Myocyte (in vitro differentiated cells): ENCODE results near the gene KDR. TPM values are rescaled to one million over a fixed set of nuclear protein-coding genes. Genes with fewer than 3 reads are reported as not detected.

ENCODE experiments used
- DNase-seq: peaks from one replicate; pipeline ENCODE4 v3.0.0-alpha.2; 2012; ENCODE audit warnings: low read depth
- total RNA-seq: library from RNA; depleted of rRNA; stranded (reverse); fragments of >200 nt; gene quantifications from 2 replicates; pipeline ENCODE4 v1.2.3, GENCODE V29; 2014

The KDR gene
- total RNA-seq, 1 donor from 2014 or later = 0.51 TPM

DNA sequence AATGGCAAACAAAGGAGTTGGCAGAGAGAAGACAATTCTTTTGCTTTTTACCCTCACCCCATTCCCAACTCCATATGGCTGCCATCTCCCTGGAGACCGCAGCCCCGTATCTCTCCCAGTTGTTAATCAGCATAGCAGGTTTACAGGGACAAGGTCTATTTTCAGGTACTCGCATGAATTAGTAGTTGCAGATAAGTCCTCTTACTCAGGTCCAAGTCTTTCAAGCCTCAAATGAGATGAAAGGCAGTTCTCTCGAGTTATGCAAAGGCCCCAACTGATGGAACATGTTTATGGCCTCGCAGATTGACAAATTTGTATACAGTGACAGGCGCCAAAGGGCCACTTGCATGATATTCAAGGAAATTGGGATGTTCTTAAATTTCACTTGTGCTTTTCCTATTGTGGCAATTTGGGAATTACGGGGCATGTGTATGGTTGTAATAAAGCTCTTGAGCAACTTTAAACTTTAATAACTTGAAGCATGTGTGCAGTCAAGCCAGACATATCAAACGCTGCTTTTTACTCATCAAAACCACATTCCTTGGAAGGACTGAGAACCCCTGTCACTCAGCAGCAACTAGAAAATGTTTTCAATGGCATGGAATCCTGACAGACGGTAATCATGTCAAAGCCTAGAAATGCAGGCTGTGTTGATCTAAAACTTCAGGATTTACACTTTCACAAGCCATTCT lies 45.1 kb downstream of the KDR start:
- no peak for DNase-seq

DNA sequence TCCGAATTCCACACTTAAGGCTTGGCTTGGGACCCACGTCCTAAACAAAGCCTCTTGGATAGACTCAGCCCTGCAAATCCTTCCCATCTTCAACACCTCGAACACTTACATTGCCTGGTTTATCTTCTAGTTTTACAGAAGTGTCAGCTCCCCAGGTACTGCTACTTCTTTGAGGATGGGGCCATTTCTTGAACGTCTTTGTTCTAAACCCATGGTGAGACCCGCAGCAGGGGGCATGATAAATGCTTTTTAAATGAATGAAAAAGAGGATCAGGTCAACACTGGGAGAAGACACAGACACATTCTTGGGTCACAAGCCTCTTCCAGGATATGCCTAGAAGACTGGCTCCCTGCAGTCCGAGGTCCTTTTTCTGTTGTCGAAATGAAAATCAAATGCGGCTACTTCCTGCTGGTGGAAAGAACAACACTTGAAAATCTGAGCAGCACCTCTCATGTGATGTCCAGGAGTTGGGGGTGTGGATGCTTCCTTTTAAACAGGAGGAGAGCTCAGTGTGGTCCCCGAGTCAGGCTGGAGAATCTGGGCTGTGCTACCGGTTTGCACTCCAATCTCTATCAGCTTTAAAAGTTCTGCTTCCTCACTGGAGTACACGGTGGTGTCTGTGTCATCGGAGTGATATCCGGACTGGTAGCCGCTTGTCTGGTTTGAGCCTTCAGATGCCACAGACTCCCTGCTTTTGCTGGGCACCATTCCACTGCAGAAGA lies 45.8 kb downstream of the KDR start:
- DNase-seq = no peak

DNA sequence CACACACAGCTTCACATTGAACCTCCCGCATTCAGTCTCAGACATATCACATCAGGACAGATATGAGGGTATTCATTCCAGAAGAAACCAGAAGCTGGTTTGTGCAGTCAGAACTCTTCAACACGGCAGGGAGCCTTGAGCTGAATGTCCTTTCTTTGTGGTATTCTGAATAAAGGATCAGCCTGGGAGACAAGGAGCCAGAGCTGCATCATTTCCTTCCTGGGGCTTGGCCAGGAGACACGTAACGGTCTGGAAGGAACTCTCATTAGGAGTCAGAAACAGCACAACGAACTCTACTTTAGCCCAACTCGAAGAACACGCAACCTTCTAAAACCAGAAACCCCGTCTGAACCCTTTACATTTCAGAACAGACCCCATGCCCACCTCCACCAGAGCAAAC lies 46.4 kb downstream of the KDR start:
- DNase-seq = no peak

DNA sequence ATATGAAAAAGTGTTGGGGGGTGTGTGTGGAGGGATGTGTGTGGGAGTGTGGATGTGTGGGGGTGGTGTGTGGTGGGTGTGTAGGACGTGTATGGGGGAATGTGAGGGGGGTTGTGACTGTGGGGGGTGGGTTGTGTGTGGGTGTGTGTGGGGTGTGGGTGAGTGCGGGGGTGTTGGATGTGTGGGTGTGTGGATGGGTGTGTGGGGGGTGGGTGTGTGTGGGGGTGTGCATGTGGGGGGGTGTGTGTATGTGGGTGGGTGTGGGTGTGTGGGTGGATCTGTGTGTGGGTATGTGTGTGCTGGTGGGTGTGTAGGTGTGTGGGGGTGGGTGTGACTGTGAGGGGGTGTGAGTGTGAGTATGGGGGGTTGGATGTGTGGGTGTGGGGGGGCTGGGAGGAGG lies 47.8 kb downstream of the KDR start:
- DNase-seq = no peak

DNA sequence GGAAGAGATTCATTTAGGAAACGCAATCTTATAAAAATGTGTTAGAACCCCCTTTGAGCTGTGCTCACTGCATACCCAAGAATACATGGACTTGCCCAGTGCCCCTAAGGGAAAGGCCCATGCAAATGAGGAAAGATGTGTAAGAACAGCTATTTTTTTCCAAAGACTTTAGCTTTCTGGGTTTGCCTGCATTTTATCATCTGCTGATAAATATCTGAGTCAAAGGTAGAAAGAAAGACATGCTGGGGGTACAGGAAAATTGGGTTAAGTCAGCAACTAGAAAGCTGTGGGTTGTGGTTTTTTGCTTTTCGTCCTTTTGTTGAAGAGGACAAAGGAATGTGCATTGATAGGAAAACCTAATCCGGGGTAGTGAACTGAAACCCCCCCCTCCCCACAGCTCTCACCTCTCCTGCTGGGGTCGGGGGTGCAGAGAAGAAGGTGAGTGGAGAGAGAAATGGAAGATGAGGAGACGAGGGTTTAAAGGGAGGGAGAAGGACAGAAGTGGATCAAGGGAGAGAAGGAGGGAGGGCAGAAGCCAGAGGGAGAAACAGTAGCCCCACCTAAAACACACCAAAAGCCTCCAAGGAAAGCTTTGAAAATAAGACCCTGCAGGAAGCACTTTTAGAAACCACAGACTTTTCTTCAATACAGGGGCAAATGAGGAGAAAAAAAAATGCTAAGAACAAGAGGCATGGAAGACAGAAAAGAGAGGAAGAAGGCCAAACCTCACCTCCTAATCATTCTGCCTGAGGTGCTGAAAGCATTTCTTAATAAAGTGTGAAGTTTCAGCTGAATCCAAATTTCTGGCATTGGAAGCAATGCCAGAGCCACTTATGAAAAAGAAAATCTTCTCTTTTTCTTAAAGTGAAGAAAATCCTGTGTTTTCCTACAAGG lies 49.3 kb downstream of the KDR start:
- no peak for DNase-seq

DNA sequence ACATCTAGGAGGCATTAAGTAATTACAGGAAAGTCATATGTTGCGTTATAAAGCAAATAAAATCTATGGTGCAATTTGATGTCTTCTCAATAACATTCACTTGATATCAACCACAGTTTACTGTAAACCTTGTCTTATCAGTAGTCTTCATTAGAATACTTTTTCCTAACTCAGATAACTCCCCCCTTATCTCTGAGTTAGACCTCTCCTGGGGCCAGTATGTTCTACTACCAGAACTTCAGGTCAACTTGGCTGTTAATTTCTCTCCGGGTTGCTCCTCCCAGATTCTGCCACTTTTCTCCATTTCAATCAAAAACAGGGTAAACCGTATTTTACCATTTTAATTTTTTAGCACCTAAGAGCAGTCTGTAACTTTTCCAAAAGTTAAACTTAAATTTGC lies 50.0 kb downstream of the KDR start:
- no peak for DNase-seq

DNA sequence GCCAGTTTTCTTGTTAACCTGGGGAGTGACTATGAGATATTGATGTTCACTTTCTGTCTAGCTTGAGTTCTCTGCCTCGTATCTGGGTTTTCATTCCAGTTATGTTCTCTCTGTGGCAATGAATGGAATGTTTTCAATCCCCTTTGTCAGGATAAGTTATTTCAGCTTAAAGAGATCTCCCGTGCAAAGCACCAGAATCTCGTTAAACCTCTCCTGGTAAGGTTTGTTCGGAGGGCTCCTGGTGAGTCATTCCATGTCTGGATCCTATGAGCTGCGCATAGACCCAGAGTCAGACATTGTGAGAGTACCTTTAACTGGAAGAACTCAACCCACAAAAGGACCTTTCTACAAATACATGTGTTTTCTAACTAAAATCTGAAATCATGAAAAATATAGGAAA lies 51.0 kb downstream of the KDR start:
- DNase-seq = no peak

DNA sequence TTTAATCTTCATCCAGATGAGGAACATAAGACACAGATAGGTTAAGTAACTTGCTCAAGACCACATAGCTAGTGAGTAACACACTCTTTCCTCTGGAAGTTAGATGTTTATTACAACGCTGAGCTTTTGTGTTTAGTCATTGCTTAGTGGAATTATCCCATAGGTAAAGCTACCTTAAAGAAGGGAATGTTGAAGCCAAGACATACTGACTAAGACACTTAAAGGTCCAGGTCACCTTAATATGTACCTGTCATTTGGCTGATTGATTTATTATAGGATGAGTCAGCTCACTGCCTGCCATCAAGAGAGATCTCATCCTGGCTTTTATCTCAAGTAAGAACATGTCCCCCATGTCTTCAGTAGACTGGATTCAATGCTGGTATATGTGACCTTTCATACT lies 53.4 kb downstream of the KDR start:
- DNase-seq = no peak

DNA sequence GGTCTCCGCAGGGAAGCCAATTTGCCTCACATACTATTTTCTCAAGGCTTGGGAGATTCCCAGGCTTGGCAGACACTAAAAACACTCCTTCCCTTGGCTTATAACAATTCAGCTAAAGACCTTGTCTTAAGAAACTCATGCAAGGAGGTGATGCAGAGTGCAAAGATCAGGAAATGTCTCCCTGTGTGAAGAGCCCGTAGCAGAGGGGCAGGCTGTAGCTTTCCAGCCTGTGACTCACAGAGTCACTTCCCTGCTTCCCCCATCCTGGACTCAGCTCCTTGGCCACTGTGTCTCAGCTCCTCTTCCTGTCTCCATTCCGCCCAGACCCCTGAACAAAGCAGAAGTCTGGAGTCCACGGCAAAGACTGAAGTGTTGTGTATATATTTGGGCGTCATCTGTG lies 56.1 kb downstream of the KDR start:
- DNase-seq = no peak

DNA sequence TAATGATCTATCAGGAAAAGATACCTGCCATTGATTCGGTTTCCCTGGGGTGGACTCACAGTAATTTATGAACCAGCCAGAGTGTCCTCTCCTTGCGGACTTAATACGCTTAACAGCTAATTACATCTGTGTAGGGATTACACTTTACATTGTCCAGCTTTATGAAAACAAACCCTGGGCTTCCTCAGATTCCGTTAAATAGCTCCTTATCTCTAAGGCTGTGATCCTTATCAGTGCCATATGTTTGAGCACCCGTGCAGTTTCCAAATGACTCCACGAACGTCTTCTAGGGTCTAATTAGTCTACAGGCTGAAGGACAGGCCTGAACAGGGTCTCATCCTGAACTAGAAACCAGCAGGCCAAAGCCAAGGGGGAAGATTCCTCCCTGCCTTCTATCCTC lies 56.9 kb downstream of the KDR start:
- DNase-seq = no peak

DNA sequence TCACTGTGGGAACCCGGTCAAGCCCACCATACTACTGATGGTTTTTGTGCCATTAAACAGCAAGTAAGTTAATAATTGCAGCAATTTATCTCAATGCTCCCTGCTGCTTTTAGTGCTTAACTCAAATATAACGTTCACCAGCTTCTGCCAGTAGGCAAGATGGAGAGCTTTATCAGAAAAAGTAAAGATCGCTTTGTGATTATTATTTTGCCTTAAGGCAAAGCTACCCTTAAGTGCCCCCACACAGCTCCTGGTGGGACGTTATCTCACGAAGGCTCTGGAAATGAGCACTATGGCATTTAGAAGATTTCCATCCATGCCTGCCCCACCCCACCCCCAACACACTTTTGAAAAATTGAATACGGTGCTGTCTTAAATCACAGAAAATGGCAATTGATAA lies 59.4 kb downstream of the KDR start:
- no peak for DNase-seq

DNA sequence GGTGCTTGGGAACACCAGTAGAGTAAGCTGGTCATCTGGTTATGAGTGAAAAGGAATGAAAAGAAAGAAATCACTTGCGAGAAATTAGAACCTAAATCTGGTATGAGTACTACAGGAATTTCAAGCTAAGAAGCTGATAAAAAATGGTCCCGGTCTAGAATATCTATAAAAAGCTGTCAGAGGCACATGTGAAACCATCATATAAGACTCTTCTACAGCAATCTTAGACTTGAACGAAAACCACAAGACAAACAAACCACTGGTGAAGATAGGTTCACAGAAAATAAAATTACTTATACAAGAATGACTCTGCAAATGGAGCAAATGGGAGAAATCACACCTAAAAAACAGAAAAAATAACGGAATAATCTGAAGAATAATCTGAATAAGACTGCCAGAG lies 69.9 kb downstream of the KDR start:
- no peak for DNase-seq

DNA sequence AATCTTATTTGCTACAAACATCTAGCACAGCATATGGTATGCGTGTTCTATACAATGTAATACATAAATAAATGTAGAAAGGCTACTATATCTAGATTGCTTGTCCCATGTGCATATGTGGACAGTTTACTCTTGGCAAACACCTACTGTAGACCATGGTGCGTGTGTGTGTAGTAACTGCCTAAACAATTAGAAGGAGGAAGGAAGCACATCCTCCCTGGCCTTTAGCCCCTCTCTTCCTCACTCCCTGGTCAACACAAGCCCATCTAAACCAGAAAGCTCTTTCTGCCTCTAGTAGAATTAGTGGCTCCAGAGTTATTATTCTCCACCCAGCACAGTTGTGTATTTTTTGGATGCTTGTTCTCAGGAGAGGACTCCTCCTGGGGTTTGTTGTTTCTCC lies 73.9 kb downstream of the KDR start:
- DNase-seq = no peak

DNA sequence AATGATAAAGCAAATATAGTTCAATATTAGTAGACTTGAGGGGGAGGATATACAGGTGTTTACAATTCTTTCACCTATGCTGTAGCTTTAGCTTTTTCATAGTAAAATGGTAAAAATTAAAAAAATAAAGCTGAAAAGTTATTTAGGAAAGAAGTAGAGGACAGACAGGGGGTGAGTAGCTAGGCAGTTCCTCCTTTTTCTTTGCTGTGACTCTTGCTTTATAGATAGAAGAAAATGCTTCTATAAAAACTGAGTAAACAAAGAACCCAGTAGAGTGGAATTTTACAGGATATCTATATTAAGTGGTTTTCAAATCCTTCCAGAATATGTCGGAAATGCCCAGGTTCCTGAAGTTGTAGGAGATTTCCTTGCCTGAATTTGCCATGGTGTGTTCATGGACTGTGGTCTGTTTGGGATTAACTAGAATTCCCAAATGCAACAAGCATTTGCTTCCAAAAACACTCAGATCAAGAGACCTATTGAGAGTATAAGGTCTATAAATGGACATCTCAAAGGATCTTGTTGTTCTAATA lies 74.9 kb downstream of the KDR start:
- no peak for DNase-seq

DNA sequence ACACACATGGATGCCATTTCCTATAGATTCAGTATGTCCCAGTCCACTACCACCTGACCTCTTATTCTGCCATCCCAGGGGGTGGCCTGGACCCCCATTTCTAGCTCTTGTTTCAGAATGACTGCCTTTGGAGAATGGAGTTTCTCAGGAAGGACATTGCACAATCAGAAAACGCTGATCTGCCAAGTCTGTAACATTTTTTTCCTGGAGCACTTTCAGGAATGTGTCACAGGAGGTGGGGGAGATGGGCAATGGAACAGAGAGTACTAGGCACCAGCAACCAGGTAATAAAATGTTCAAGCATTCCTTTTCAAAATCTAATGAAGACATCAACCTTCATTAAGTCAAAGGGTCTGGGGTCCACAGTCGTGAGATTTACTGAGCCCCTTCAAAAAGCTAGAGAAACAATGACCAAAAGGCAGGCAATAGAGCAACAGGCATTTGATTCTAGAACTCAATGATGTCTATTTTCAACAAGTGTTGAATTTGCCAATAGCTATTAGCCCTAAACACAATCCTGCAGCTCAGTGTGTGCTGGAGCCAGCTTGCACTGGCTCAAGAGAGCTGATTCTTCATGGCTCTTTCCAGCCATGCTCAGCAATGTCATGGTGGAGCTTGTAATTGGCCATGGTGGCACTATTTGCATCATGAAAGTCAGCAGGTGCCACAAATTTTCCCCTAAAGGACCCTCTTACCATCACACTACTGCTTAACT lies 87.1 kb downstream of the KDR start:
- DNase-seq = no peak

DNA sequence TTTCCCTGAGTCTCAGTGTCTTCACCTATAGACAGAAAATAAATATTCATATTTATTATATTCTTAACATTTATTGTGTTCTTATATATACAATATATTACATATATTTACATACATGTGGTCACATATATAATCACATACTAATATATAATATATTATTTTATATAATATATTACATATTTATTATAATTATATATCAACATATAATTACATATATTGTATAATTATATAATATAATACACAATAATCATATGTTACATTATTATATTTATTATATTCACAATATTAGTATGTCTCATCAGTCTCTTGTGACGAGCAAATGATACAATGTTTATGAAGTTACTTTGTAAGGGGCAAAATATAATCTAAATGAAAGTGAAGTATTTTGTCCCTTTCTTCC lies 87.7 kb downstream of the KDR start:
- no peak for DNase-seq

DNA sequence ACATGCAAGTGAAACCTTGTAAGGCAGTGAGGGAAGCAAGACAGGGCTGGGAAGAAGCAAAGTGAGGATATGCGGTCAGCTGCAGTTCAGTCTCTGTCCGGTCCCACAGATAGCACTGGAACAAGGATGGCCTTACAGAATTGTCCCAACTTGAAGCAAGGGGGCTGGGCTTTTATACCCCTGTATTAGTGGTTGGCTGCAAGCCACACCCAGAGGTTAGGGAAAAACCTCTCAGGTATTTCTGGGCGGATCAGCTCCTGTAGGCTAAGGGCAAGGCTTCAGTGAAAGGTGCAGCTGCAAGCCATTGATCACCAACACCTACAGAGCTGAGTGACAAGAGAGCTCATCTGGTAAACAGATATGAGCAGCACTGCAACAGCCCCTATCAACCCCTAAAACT lies 89.0 kb downstream of the KDR start:
- DNase-seq = no peak

DNA sequence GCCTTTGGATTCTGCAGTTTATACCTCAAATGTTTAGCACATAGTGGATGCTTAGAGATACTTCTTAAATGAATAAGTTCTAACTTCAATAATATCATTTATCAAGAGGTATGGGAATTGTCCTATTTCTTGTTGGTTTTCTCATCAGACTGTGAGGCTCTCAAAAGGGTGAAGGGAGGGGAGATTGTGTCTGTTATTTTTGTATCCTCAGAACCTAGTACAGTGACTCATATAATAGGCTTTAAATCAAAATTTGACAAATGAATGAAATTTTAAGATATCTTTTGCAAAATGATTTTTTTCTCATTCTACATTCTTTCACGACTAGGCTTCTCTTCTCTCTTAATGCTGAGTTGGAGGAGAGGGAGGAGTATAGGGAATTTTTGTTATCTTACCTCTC lies 89.5 kb downstream of the KDR start:
- DNase-seq = no peak

DNA sequence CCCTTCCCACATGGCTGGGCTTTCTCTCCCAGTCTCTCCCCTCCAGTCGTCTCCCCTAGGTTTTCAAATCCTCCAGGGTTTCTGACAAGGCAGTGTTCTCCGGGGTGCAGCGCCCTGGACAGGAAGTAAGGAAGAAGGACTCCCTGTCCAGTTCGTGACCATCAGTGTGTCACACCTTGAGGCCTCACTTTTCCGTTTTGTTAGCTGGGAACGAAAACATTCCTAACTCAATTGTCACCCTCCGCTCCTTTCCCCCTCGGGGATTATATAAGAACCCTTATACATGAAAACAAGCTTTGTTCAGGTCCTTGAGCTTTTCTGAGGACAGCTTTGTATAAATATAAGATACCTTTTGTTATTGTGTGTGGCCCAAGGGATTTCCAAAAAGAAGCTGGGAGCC lies 92.1 kb downstream of the KDR start:
- no peak for DNase-seq

DNA sequence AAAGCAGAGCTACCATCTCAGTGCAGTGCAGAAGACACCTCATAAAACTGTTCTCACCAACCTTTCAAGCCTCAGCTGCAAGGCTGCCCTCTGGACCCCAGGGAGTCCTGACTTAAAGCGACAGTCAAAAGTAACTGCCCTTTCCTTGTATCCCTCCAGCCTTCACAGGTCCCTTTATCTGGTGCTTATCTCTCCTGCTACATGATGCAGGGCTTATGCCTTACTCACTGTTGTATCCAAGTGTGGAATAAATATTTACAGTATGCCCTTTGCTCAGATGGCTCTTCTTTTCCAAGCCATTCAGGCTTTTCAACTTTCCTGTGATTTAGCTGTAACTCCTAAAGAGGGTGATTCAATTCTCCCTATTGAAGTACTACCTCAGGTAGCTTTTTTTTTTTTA lies 92.6 kb downstream of the KDR start:
- no peak for DNase-seq

DNA sequence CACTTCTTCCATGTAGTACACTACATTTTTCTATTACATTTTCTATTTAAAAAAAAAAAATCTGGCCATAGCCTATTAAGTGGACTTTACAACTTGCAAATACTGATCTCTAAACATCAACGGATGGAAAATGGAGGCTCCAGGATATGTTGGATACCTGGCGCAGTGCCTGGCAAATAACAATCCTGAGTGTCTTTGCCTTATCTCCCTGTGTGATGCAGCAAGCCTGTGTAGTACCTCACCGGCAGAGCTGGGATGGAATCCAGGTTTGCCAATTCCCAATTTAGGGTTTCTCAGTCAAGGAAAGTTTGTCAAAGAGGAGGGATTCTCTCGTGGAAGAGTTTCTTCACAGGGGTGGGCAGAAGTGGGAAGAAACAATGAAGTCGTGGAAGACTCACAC lies 93.2 kb downstream of the KDR start:
- no peak for DNase-seq
